DND-41 (cell line): ENCODE data around the gene MYD88.

ENCODE experiments used
- ATAC-seq: fragments of 200-7000 bp; cut with Tn5 transposase; 3 replicates; pipeline ENCODE4 v1.9.1; 2021; ENCODE audit warnings: low read depth; ENCODE audit not compliant: insufficient read depth
- DNase-seq: peaks from one replicate; pipeline ENCODE4 v3.0.0-alpha.2; 2020
- H2AFZ ChIP-seq: 2 replicates; pipeline ENCODE4 v1.6.0; 2012; ENCODE audit warnings: low read depth, low read length
- H3K27ac ChIP-seq: 2 replicates; pipeline ENCODE4 v1.5.1; 2012; ENCODE audit warnings: low read length, inconsistent platforms
- H3K27me3 ChIP-seq: fragments of 200-600 bp; sonication (generic); 2 replicates; pipeline ENCODE4 v1.6.0; 2012; ENCODE audit warnings: low read length, mild to moderate bottlenecking, inconsistent platforms; ENCODE audit not compliant: insufficient read depth, poor library complexity
- H3K36me3 ChIP-seq: 2 replicates; pipeline ENCODE4 v1.5.1; 2012; ENCODE audit warnings: low read length, inconsistent platforms; ENCODE audit not compliant: insufficient read depth
- H3K4me1 ChIP-seq: 2 replicates; pipeline ENCODE4 v1.5.1; 2012; ENCODE audit warnings: mild to moderate bottlenecking, low read length; ENCODE audit not compliant: insufficient read depth
- H3K4me2 ChIP-seq: 2 replicates; pipeline ENCODE4 v1.6.0; 2012; ENCODE audit warnings: mild to moderate bottlenecking, moderate library complexity, low read length, inconsistent platforms; ENCODE audit not compliant: insufficient read depth
- H3K4me3 ChIP-seq, 2 experiments: fragments of 200-600 bp in 1 of 2; shearing (Covaris generic) in 1 of 2; 2 replicates each; pipeline ENCODE4 v1.5.1; 2012 to 2016; ENCODE audit warnings: inconsistent platforms in 2 of 2, low read length in 2 of 2, mild to moderate bottlenecking in 2 of 2, low read depth in 1 of 2, moderate library complexity in 1 of 2
- H3K79me2 ChIP-seq: 2 replicates; pipeline ENCODE4 v1.6.0; 2012; ENCODE audit warnings: low read length, inconsistent platforms; ENCODE audit not compliant: insufficient read depth
- H3K9ac ChIP-seq: 2 replicates; pipeline ENCODE4 v1.6.0; 2012; ENCODE audit warnings: low read depth, mild to moderate bottlenecking, inconsistent platforms, low read length, moderate library complexity
- H3K9me3 ChIP-seq: 2 replicates; pipeline ENCODE4 v1.5.1; 2012; ENCODE audit warnings: low read length, moderate library complexity, mild to moderate bottlenecking, inconsistent platforms; ENCODE audit not compliant: insufficient read depth, severe bottlenecking
- H4K20me1 ChIP-seq: 2 replicates; pipeline ENCODE4 v1.6.0; 2012; ENCODE audit warnings: low read length; ENCODE audit not compliant: insufficient read depth
- EZH2 ChIP-seq: IDR thresholded peaks from 3 replicates; pipeline ENCODE4 v1.6.1; 2012; ENCODE audit warnings: borderline replicate concordance, low read depth, mild to moderate bottlenecking, moderate library complexity, low read length, inconsistent platforms; ENCODE audit not compliant: severe bottlenecking
- TF ChIP-seq, protein P1 (sequence below): IDR thresholded peaks from 2 replicates; pipeline ENCODE4 v1.5.1; 2012; ENCODE audit warnings: borderline replicate concordance, low read length, moderate library complexity, mild to moderate bottlenecking; ENCODE audit not compliant: poor library complexity, severe bottlenecking; ENCODE audit errors: extremely low read depth

The MYD88 gene

DNA sequence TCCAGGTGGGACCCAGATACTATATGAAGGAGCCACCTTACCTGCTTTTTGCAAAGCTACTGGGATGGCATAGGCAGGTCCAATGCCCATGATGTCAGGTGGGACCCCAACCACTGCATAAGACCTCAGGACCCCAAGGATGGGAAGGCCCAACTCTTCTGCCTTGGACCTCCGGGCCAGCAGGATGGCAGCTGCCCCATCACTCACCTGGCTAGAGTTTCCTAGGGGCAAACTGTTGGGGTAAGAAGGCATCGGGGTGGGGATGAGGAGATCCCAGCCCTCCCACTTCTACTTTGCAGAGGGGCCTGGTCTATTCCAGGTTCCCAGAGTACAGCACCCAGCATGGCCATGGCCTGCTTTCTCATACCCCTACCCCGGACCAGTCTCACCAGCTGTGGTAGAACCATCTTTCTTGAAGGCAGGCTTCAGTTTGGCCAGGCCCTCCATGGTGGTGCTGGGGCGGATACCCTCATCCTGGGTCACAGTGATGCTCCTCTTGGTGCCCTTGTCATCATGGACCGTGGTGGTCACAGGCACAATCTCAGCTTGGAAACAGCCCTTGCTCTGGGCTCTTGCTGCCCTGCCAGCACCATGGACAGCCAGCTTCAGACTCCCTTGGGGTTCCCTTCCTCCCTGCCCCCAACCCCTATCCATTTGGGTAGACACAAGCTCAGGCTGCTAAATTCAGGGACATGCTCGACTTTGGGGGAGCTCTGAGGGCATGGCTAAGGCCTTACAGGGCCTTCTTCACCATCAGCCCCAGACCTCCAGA, 12.2 kb upstream of the MYD88 start:
- H3K79me2 ChIP-seq, result no peaks in the 10 kb centered on the region
- H3K4me2 ChIP-seq, result no peak overlapping the region
- DNase-seq (no peak), ATAC-seq (no peak)
- H3K9ac ChIP-seq, result no peak overlapping the region
- no peaks in the 10 kb centered on the region for H3K9me3 ChIP-seq
- H2AFZ ChIP-seq, result no peak overlapping the region
- H3K4me3 ChIP-seq, result no peak overlapping the region
- no peaks in the 10 kb centered on the region for H3K27me3 ChIP-seq
- peaks cover 4% of the 10 kb centered on the region for H4K20me1 ChIP-seq
- no peaks in the 10 kb centered on the region for H3K4me1 ChIP-seq
- peaks cover 94% of the 10 kb centered on the region for H3K36me3 ChIP-seq
- no peak for TF ChIP-seq EZH2
- TF ChIP-seq, protein P1, sequence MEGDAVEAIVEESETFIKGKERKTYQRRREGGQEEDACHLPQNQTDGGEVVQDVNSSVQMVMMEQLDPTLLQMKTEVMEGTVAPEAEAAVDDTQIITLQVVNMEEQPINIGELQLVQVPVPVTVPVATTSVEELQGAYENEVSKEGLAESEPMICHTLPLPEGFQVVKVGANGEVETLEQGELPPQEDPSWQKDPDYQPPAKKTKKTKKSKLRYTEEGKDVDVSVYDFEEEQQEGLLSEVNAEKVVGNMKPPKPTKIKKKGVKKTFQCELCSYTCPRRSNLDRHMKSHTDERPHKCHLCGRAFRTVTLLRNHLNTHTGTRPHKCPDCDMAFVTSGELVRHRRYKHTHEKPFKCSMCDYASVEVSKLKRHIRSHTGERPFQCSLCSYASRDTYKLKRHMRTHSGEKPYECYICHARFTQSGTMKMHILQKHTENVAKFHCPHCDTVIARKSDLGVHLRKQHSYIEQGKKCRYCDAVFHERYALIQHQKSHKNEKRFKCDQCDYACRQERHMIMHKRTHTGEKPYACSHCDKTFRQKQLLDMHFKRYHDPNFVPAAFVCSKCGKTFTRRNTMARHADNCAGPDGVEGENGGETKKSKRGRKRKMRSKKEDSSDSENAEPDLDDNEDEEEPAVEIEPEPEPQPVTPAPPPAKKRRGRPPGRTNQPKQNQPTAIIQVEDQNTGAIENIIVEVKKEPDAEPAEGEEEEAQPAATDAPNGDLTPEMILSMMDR, result no peak
- H3K27ac ChIP-seq, result no peak overlapping the region

DNA sequence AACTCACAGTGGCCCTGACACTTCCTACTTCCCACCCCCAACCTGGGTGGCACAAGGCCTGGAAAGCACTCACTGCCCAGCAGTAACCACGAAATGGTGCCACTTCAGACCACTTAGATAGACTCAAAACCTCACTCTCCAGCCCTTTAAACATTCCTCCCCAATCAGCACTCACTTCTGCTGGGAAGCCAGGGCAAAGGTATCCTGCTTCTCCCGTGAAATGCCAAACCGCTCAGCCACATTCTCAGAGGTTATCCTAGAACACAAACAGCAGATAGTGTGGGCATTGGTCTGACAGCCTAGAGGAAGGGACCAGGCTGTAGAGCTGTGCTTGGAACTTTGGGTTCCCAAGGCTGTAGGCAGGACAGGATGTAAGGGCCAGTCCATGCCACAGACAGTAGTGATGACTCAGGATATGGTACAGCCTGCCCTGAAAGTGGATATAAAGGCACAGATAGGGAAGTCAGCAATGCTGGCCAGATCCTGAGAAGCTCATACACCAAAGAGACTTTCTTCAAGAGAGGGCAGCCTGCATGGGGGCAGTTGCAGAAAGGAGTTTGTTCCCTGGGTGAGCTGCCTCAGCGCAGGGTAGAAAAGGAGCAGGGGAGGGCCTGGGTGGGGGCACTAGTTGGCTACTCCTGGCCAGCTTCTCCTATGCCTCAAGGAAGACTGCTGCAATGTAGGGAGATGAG, 10.7 kb upstream of the MYD88 start:
- H3K27me3 ChIP-seq, result no peaks in the 10 kb centered on the region
- H3K4me2 ChIP-seq, result no peak overlapping the region
- no peaks in the 10 kb centered on the region for H3K9me3 ChIP-seq
- peaks cover 4% of the 10 kb centered on the region for H4K20me1 ChIP-seq
- no peak overlapping the region for H3K4me3 ChIP-seq
- ATAC-seq (no peak), DNase-seq (no peak)
- TF ChIP-seq, protein P1, result no peak
- no peak for TF ChIP-seq EZH2
- H3K9ac ChIP-seq, result no peak overlapping the region
- no peak overlapping the region for H3K27ac ChIP-seq
- H3K79me2 ChIP-seq, result no peaks in the 10 kb centered on the region
- H3K36me3 ChIP-seq, result peaks cover 94% of the 10 kb centered on the region
- no peaks in the 10 kb centered on the region for H3K4me1 ChIP-seq
- H2AFZ ChIP-seq, result no peak overlapping the region

DNA sequence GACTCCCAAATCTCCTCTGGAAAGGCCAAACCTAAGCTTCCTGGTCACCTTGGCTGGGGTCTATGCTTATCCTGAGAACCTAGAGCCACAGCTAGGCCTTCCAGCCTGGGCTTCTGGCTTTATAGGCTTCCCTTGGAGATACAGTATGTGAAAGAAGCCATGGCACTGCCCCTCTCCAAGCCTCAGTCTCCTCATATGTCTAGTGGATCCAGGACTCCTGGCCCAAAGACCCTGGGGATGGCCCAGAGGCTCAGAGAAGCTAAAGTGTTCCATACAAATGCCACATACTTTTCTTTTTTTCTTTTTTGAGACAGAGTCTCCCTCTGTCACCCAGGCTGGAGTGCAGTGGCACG, 10.2 kb upstream of the MYD88 start:
- no peaks in the 10 kb centered on the region for H3K27me3 ChIP-seq
- no peak overlapping the region for H3K4me3 ChIP-seq
- no peak overlapping the region for H3K9ac ChIP-seq
- H3K79me2 ChIP-seq, result no peaks in the 10 kb centered on the region
- no peaks in the 10 kb centered on the region for H3K9me3 ChIP-seq
- no peak for TF ChIP-seq EZH2
- TF ChIP-seq, protein P1, result no peak
- ATAC-seq (no peak), DNase-seq (no peak)
- no peaks in the 10 kb centered on the region for H3K4me1 ChIP-seq
- peaks cover 94% of the 10 kb centered on the region for H3K36me3 ChIP-seq
- no peak overlapping the region for H3K27ac ChIP-seq
- H4K20me1 ChIP-seq, result peaks cover 4% of the 10 kb centered on the region
- no peak overlapping the region for H3K4me2 ChIP-seq
- no peak overlapping the region for H2AFZ ChIP-seq
